Measurements from ENCODE around the gene SERPINB10.
A peak's percentile ranks its signal among the peaks of the same experiment; 100 is the strongest.

SERPINB10 gene, protein sequence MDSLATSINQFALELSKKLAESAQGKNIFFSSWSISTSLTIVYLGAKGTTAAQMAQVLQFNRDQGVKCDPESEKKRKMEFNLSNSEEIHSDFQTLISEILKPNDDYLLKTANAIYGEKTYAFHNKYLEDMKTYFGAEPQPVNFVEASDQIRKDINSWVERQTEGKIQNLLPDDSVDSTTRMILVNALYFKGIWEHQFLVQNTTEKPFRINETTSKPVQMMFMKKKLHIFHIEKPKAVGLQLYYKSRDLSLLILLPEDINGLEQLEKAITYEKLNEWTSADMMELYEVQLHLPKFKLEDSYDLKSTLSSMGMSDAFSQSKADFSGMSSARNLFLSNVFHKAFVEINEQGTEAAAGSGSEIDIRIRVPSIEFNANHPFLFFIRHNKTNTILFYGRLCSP

DNA sequence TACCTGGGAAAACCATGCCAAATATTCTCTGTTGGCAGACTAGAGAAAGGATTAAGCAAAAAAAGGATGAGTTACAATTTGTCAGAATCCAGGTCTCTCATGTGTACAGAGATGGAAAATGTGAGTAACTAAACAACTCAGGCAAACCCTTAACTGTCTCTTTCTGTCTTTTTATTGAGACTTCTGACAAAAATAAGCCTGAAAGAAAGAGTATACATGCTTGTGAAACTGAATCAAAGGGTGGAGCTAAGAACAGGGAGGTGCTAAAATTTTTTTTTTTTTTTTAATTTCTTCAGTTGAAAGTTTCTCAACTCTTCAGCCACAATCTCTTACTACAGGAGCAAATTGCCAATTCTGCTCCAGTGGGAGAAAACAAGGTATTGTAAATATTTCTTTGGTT, at the start of gene SERPINB10:
SERPINB10 (plus strand) TSS at position 295 of the 400 bp plus-strand sequence. CDS start 7,553 bp downstream, outside the sequence.
- DNase-seq (no peak), ATAC-seq (no peak)

DNA sequence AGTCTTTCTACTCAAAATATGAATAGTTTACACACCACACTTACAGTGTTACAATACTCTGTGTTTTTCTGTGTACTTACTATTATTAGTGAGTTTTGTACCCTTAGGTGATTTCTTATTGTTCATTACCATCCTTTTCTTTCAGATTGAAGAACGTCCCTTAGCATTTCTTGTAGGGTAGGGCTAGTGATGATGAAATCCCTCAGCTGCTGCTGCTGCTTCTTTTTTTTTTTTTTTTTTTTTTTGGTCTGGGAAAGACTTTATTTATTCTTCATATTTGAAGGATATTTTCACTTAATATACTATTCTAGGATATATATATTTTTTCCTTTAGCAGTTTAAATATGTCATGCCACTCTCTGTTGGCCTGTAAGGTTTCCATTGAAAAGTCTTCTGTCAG, 49.3 kb upstream of the SERPINB10 start:
- DNase-seq, result no peak

DNA sequence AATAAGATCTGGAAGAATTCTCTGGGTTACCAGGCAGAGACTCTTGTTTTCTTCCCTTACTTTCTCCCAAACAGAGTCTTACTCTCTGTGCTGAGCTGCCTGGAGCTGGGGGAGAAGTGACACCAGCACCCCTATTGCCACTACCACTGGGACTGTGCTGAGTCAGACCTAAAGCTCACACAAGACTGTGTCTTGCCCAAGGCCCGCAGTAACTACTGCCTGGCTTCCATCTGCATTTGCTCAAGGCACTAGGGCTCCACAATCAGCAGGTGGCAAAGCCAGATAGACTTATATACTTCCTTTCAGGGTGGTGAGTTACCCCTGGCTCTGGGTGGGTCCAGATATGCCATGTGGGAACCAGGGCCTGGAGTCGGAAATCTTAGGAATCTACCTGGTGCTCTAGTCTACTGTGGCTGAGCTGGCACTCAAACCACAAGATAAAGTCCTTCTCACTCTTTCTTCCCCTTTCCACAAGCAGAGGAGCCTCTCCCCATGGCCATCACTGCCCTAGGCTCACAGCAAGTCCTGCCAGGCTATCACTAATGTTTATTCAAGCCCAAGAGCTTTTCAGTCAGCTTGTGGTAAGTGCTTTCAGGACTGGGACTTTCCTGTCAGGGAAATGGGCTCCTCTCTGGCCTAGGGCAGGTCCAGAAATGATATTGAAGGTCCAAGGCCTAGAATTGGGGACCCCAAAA, 47.8 kb upstream of the SERPINB10 start:
- ATAC-seq (no peak), DNase-seq (no peak)

More for the DNA sequence above, 49.3 kb upstream of the SERPINB10 start:
- ATAC-seq, result no peak

DNA sequence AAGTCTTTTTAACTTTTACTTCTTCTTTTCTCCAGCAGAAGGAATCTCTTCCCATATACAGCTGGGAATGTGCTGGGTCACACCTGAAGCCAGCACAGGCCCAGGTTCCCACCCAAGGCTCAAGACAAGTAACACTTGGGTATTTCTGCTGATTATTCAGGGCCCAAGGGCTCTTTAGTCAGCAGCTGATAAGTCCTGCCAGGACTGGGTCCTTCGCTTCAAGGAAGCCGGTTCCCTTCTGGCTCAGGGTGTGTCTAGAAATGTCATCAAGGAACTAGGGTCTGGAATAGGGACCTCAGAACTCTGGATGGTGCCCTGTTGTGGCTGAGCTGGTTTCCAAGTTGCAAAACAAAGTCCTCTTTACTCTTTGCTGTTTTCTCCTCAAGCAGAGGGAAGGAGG, 47.2 kb upstream of the SERPINB10 start:
- DNase-seq (no peak), ATAC-seq (no peak)

DNA sequence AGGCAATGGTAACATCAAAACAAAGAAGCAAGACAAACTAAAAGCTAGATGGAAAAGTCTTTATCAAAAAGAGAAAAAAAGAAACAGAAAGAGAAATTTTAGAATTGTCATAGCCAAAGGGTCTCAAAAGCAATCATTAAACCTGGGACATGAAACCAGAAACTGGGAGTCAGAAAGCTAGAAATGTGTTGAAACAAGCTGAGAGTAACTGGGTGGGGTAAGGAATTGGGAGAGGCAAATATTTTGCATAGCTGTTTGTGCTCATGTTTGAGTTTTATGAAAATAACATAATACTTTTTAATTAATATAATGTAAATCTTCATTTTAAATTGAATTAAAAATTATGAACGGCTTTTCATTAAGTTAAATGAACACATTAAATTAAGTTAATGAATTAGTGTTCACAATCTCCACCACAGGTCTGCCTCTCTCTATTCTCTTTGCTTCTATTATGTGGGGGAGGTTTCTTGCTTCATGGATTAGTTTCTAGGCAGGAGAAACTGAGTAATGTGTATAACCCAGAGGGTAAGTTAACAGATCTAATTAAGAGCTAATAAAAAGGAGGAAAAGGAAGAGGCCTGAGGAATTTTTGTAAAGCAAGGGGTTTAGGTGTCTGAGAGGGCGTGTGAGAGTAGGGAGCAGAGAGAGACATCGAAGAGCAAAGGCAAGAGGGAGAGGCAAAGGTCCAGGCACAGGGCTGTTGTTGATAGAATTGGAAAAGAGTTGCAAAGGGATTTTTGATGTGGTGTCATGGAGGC, 40.2 kb upstream of the SERPINB10 start:
- DNase-seq (no peak), ATAC-seq (no peak)

GRCh38 chr18:63868546-63868945, 39.2 kb upstream of the SERPINB10 start:
- no peak for DNase-seq

DNA sequence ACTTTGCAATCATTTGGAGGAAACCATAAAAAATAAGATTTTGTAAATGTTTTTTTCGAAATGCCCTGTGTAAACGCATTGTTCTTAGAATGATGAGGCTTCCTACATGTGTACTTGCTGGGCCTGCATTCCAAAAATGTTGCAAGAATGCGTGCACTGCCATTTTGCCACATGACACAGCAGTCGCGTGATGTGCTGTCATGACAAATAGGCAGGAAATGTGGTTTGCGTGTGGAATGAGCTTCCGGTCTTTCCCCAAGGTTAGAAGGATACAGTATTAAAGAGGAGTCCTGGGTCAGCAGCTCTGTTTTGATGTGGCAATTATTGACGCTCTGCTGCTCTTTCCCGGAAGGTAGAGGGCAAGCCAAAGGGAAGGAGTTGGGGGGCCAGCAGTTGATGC, 38.4 kb upstream of the SERPINB10 start:
- no peak for ATAC-seq

More at GRCh38 chr18:63868546-63868945, 39.2 kb upstream of the SERPINB10 start:
- no peak for ATAC-seq

DNA sequence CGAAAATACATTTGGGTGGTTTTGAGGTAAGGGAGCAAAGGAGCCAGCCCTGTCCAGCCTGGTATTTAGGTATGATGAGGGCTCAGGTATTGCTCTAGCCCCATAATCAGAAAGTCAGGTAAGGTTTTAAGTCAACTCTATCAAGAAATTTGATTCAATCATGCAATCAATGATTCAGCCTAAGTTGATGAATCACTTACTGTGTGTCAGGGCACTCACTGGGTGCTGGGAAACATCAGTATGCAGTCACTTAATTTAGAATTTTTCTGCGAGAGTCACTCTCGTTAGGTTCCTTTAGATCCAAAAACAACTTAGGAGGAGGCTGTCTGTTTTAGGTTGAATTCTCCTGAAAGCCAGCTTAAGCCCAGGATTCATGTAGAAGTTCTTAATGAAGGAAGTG, 37.9 kb upstream of the SERPINB10 start:
- DNase-seq, result no peak
- ATAC-seq, result no peak

More for the DNA sequence above, 38.4 kb upstream of the SERPINB10 start:
- DNase-seq, result no peak

GRCh38 chr18:63871836-63872235, 35.9 kb upstream of the SERPINB10 start:
- ATAC-seq, result no peak
- no peak for DNase-seq

DNA sequence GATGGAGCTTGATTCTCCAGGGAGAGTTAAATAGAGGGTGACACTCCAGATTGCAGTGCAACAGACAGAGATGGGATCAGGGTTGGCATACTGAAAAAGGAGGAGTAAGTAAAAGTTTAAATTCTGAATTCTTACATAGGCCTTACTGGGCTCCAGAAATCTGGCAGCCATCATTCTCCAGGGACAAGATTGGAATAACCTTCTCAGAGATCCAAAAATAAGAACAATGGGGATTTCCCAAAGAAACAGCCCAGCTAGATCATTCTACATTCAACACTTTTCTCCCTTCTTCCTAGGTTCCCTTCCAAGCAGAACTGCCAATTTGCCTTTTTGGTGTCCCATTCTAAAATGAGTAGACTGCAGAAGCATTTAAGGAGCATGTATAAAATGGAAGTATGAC, 35.2 kb upstream of the SERPINB10 start:
- no peak for DNase-seq
- no peak for ATAC-seq

GRCh38 chr18:63878343-63878742, 29.4 kb upstream of the SERPINB10 start:
- no peak for DNase-seq
- no peak for ATAC-seq

DNA sequence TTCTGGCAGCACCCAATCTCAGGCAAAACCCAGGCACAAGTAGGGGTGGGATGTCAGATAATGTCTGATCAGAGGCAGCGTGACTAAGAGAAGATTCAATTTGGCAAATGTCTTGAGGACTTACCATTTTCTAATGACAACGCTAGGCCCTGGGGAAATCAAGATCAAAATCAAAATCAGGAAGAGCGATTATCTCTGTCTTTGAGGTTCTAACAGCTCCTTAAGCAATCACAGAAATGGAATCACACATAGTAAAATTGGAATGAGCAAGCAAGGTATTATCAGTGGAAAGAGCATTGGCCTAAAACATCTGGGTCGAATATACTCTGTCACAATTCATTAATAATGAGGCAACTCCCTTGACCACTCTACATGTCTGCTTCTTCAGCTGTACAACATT, 28.8 kb upstream of the SERPINB10 start:
- DNase-seq (no peak), ATAC-seq (no peak)

DNA sequence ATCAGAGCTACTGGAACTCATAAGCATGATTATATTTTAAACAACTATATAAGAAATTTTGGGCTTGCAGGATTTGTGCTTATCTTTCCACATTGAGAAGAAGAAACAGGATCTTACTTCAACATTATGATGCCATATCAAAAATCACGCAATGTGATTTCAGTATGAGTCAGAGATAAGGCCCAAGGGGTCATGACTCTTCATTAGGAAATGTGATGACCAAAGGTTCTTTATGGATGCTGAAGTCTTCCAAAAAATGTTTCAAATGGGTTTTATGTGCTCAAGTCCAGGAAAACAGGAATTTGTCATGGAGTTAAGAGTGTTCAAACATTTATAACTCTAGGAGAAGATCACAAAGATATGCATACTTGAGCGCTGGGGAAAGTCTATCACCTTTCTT, 28.0 kb upstream of the SERPINB10 start:
- no peak for DNase-seq
- ATAC-seq, result no peak

DNA sequence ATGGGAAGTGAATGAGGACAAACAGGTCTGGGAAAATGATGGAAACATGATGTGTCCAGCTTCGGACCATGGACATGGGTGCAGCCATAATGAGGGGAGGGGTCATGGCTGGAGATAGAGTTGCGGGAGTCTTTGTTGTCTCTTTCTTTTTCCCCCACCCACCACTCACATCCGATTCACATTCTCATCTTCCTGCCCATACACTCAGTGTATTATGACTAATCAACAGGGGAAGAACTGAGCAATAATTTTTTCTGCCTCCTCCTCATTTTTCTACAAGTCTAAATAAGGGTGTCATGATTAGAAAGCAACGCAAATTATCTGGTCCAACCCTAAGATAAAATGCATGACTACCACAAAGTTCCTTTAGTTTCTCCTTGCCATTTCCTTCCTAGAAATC, 25.9 kb upstream of the SERPINB10 start:
- ATAC-seq (peak; percentile 43), DNase-seq (no peak)

- ATAC-seq, result peak; percentile 19
- no peak for DNase-seq
These were observed 25.2 kb upstream of the SERPINB10 start for GRCh38 chr18:63882333-63883141.

GRCh38 chr18:63883617-63884016, 24.1 kb upstream of the SERPINB10 start:
- DNase-seq (no peak), ATAC-seq (no peak)

DNA sequence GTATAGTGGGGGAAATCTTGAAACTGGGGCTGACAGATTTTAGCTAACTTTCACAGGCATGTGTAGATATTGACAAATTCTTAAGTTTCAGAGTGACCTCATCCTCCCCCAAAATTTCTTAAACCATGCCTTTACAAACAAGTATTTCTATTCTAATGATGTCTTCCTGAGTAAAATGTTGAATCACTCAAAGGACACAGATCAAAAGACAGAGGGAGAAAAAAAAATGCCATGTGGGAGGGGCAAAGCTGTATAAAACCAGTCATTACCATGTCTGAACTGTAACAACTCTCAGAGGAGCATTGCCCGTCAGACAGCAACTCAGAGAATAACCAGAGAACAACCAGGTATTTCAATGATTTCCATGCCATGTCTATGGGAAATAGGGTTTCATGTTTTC, 20.3 kb upstream of the SERPINB10 start, which contains the start of gene SERPINB2:
SERPINB2 (plus strand) TSS at position 282 of the 400 bp plus-strand sequence. CDS start 3,740 bp downstream, outside the sequence.
- DNase-seq (no peak), ATAC-seq (no peak)

- no peak for DNase-seq
These were observed 19.1 kb upstream of the SERPINB10 start for GRCh38 chr18:63888470-63889190.

GRCh38 chr18:63889626-63890025, 18.1 kb upstream of the SERPINB10 start:
- ATAC-seq (no peak), DNase-seq (no peak)

More at GRCh38 chr18:63888470-63889190, 19.1 kb upstream of the SERPINB10 start:
- ATAC-seq, result no peak

DNA sequence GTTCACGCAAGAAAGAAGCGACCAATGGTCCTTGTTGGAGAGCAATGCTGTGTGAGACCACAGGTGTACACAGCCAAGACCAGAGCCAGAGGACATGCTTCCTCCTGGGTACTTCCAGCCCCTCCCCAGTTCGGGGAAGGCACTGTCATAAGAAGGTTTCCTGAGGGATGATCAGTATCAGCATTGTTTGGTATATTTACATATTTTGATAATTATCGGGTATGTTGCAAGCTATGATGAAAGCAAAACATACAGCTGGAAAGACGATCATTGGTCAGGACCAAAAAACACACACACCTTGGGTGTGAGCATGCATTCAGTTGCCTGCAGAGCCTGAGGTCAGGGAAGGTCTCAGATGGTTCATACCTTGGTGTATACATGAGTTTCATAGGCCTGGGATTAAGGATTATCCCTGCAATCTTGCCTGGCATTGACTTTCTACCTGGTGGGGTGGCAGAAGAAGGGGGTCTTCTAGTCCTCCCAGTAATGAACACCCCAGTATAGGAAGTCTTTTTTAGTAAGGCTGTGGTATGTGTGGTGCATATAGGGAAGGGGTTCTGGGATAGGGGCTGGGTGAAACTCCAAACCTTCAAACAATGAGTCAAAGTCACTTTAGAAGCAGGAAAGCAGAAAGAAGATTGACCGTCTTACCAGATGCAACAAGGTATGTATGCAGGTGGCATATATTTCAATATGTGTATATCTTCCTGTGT, 17.4 kb upstream of the SERPINB10 start:
- ATAC-seq (no peak), DNase-seq (no peak)

Measured in stimulated activated naive CD8-positive, alpha-beta T cell treated with anti-CD3 and anti-CD28 coated beads, Interleukin-15, Interleukin-2, amounts not matched to agents 100 U/mL and 50 U/mL, for 24 hours (primary cell).